HG02884 (cell line): Measurements from ENCODE around the gene ACIN1.

Experiments
- ATAC-seq: cut with Tn5 transposase; IDR thresholded peaks from one replicate; pipeline ENCODE4 v1.9.1; 2021; ENCODE audit warnings: mild to moderate bottlenecking, moderate library complexity; ENCODE audit not compliant: unreplicated experiment

The ACIN1 gene

GRCh38 chr14:23044840-23045239 lies 50.1 kb downstream of the ACIN1 start:
- no peak for ATAC-seq

DNA sequence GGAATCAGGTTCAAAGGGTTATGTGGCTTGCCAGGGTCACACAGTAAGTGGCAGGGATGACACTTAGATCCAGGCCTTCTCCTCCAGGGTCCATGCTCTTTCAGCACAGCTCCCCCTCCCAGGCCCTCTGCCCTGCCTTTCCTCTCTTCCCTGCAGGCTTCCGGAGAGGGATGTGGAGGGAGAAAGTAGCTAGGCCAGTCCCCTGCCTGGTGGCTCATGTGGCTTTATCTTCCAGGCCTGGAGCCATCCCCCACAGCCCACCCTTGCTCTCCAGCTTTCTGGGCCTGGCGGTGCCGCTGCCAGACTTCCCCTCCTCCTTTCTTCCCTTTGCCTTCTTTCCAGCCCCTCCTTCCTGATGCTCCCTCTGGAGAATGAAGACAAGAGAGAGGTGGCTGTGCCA lies 51.2 kb downstream of the ACIN1 start:
- ATAC-seq, result no peak

- ATAC-seq, result no peak
These were observed 51.8 kb downstream of the ACIN1 start for GRCh38 chr14:23043145-23043544.

- ATAC-seq, result no peak
These were observed 52.6 kb downstream of the ACIN1 start, which contains the start of gene PSMB11 for GRCh38 chr14:23042162-23042965. Gene PSMB11, plus strand, starts transcription at chr14:23042212. Its CDS starts 14 bp downstream, at chr14:23042226.

DNA sequence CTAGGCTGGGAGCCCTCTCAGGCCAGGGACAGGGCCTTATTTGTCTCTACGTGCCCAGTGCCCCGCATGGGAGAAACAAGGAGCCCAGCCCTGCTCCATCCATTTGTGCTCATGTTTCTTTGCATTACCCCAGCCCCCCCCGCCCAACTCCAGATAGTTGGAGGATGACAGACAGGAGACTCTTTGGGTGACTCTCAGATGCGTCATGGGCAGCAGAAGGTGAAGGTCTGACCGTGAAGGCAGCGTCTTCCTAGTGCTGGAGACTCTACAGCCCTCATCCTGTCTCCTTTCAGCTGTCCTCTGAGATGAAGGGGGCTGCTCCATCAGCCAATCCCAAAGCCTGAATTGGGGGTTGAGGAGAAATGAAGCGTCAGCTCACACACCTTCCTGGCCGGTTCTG lies 53.2 kb downstream of the ACIN1 start:
- ATAC-seq, result no peak

DNA sequence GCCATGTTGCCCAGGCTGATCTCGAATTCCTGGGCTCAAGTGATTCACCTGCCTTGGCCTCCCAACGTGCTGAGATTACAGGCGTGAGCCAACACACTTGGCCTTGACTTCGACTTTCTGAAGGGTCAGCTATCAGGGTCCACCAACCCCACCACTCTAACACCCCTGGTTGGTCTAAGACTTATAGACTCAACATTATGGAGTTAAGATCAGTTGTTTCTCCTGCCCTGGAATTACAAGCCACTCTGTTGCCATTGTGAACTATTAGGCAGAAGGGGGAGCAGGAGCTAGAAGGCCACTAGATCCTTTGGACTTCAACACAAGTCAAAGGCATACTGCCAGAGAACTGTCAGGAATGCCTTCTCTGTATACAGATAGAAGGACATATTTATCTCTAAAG lies 54.8 kb downstream of the ACIN1 start:
- ATAC-seq, result no peak

DNA sequence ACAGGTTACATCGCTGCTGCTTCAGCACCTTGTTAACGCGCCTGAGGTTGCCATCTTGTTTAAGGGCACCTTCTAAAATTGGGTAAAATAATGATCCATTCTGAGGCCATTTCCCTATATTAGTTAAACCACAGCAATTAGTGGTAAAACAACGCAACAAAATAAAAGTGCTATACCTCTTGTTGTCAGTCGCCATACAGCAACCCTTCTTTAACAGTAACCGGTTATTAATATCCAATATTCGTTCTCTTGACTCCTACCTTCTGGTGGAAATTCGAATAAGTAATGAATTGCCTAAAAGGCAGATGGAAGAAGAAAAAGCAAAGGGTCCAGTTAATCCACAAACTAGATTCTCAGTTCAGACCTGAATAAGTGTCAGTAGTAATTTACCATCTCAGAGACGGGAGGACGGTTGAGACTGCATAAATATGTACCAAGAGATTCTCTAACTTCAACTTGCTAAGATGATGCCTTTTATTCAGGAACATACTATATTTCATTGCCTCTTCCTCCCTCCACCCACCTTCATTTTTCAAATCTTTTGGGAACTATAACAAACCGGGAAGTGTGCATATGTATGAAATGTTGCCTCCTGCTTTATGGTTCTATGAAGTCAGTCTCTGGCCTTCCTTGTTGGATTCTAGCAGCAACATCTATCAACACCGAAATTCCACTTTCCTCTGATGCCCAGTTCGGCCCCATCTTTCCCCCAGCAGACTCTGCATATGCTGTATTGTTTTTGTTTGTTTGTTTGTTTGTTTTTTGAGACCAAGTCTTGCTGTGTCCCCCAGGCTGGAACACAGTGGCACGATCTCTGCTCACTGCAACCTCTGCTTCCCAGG lies 59.4 kb downstream of the ACIN1 start:
- ATAC-seq, result no peak

DNA sequence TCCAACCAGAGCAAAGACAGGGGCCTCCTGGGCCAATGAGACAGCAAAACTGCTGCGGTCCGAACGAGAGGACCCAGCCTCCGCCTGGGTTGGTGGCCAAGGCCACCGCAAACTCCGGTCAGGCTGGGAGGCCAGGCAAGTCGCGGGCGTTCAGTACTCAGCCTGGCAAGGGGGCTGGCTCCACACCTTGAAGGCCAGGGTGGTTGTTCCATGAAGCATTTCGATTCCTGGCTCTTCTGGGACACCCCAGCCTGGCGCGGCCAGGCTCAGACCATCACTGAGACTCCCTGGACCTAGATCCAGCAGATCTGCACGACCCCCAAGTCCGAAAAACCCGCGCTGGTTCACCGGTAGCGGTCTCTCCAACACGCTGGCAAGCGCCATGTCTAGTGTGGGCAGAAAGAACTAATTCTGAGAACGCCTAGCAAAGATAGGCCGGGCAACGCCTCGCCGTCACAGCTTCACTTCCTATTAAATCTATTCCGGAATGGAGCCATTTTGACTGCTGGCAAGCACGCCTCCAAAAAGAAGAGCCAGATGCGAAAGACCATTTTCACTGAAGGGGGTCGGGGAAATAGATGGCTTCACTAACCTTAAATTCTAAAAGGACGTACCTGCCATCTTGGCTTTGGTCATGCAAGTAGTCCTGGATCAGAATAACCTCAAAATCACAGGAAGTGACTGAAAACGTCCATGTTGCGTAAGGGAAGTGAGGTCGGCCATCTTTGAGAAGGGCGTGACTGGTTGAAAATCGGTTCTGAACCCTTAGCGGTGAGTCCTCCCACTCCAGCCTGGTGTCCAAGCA lies 60.2 kb downstream of the ACIN1 start, which contains the start of gene PSMB5:
Gene PSMB5, minus strand, starts transcription at position 403 of the 805 bp plus-strand sequence. Its CDS starts 19 bp downstream, at position 384.
- ATAC-seq, result peak; percentile 91

DNA sequence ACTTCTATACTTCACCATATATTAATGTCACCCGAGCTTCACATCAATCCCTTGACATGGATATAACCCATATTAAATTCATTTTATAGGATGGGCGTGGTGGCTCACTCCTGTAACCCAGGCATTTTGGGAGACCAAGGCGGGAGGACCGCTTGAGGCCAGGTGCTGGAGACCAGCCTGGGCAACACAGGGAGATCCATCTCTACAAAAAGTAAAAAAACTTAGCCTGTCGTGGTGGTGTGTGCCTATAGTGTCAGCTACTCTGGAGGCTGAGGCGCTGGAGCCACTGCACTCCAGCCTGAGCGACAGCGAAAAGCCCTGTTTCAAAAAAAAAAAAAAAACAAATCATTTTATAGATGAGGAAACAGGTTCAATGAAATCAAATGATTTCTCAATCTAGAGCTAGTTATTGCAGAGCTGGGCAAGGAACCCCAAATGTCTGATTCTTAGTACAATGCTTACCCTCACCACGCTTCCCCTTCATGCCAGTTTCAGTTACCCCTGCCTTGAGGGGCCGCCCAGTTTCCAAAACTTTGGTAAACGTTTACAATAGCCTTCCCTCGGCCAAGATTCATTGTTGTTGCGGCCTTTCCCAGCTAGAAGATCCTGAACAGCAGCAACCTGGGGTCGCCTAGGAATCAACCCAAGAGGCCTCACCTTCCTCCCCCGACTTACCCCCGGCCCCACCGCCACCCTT lies 61.0 kb downstream of the ACIN1 start:
- ATAC-seq, result no peak

DNA sequence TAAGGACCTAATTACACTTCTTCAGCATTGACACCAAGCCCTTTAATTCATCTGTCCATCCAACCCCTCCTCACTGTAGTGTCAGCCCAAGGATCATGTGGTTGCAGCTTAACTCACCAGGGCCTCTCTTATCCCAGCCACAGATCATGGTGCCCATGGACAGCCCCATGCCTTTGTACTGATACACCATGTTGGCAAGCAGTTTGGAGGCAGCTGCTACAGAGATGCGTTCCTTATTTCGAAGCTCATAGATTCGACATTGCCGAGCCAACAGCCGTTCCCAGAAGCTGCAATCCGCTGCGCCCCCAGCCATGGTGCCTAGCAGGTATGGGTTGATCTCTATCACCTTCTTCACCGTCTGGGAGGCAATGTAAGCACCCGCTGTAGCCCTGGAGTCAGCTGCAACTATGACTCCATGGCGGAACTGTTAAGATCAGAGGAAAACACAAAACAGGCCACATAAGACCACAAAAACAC lies 61.6 kb downstream of the ACIN1 start:
- ATAC-seq, result no peak

- no peak for ATAC-seq
These were observed 64.0 kb downstream of the ACIN1 start for GRCh38 chr14:23030936-23031335.

GRCh38 chr14:23028799-23029198 lies 66.1 kb downstream of the ACIN1 start:
- no peak for ATAC-seq

DNA sequence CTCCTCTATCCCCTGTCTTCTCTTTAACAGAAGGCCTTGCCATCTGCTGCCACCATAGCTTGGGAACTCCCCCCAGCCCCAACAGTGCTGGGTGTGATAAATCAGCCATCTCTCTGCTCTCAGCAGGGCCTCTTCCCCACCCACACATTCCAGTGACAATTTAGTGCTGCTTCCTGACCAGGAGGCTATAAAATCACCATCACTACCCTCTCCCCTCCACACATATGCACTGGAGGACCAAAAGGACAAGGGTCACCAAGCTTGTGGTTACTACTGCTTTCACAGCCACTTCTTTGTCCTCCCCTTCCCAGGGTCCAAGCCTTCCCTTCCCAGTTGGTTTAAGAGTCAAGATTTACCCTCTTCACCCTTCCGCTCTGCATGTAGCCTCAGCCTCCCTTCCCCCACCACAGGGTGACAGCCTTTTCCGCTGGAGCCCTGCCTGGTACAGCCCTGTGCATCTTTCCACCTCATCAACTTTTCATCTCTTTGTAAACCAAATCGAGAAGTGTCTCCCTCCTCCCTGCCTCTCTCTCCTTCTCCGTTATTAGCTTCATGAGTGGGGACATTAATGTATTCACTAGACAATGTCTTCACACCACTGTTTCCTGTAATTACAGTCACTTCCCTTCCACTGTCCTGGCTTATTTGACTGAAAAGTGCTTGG lies 69.7 kb downstream of the ACIN1 start:
- ATAC-seq, result no peak

GRCh38 chr14:23024612-23025075 lies 70.3 kb downstream of the ACIN1 start:
- ATAC-seq, result no peak

DNA sequence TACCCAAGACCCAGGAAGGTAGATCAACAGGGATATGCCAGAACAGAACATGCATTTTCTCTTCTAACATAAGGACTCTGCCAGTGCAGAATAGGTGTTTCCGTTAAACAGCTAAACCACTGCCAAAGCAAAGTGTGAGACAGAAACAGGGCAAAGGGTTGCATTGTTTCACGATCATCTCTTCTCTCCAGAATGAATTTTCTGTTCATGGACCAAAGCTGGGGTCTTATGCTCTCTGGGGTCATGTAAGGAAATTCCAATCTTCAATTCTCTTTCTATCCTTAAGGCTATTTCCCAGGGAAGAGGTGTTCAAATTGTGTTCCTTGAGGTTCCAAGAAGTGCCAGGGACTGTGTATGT lies 71.2 kb downstream of the ACIN1 start:
- no peak for ATAC-seq

DNA sequence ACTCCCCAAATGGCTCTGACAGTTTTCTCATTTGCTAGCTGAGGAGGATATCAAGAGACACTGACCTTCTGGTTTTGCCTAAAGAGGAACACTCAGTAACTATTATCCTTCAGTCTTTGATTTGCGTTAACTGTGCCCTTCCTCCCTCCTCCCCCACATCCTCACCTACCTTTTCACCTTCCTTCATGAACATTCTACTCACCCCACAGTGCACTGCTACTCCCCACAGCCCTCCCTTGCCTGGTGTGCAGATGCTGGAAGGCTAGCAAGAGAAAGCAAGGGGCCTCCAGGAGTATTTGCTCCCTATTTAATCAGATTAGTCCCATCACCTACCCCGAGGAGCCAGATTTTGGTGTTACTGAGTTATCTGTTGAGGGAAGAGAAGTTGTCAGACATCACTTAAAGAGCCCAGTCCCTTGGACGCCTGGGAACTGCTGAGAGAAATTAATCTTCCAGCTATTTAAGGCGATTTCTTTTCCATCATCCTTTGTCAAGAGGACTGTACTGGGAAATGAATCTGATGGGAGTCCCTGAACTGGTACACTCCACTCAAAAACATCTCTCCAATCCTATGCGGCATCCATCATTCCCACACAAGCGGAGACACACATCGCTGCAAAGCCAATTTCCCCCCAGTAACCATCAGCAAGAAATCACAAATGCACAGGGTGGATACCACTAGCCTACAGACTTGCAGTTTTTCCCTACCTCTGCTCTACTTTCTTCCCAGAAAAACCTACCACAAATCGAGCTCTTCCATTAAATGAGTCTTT lies 71.7 kb downstream of the ACIN1 start:
- ATAC-seq, result no peak

GRCh38 chr14:23021889-23022442 lies 73.0 kb downstream of the ACIN1 start:
- no peak for ATAC-seq

GRCh38 chr14:23021434-23021833 lies 73.5 kb downstream of the ACIN1 start:
- ATAC-seq, result no peak
